HG02981 (cell line): ENCODE measurements around the gene ARID3A.
A peak's percentile ranks its signal among the peaks of the same experiment; 100 is the strongest.

Experiments
- ATAC-seq: cut with Tn5 transposase; IDR thresholded peaks from one replicate; pipeline ENCODE4 v1.9.1; 2021; ENCODE audit warnings: mild to moderate bottlenecking, moderate library complexity; ENCODE audit not compliant: unreplicated experiment

Gene ARID3A

DNA sequence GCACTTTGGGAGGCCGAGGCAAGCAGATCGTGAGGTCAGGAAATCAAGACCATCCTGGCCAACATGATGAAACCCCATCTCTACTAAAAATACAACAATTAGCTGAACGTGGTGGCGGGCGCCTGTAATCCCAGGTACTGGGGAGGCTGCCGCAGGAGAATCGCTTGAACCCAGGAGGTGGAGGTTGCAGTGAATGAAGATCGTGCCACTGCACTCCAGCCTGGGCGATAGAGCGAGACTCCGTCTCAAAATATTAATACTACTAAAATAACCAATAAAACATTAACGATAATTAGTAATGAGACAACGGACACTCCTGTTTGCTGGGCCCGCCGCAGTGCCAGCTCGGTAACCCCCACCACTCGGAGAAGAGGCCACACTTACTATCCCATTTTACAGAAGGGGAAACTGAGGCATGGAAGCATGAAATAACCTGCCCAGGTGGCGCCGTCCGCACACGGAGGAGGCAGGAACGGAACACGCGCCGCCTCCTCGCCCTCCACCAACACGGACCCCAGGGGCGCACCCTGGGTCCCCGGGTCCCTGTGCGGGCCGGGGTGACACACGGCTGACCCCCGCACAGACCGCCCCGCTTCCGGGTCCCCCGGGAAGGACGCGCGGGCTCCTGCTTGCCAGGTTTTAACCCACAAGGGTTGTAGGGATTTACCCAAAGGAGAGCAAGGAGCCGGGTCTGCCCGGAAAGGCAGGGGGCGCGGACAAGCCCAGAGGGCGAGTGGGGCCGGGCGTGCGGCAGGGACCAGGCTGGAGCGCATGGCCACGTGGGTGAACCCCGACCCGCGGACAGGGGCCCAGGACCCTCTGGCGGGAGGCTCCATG lies 14.4 kb upstream of the ARID3A start:
- ATAC-seq = no peak

DNA sequence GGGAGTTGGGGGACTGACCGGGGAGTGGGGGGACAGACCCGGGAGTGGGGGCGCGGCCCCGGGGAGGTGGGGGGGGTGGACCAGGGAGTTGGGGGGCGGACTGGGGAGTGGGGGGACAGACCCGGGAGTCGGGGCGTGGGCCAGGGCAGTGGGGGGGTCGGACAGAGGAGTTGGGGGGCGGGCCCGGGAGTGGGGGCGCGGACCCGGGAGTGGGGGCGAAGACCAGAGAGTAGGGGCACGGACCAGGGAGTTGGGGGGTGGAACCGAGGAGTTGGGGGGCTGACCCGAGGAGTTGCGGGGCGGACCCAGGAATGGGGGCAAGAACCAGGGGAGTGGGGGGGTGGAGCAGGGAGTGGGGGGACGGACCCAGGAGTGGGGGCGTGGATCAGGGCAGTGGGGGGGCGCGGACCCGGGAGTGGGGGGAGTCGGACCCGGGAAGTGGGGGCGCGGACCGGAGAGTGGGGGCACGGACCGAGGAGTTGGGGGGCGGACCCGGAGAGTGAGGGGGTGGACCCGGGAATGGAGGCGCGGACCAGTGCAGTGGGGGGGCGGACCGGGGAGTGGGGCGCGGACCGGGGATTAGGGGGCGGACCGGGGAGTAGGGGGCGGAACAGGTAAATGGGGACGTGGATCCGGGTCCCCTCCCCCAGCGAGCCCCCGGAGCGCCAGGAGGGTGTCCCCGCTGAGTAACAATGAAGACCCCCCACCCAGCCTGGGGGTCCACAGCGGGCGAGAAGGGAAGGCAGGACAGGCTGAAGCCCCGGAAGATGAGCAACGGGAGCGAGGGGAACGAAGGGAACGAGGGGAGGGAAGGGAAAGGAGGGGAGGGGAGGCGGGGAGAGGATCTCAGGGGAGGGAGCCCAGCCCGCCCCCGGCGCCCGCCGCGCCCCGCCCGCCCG lies 13.4 kb upstream of the ARID3A start:
- ATAC-seq = no peak

GRCh38 chr19:913080-913748 lies 12.6 kb upstream of the ARID3A start, which contains the start of gene R3HDM4:
TSS of gene R3HDM4 (minus strand) at chr19:913219. CDS start at chr19:913157, 62 bp downstream.
- peak; percentile 58 for ATAC-seq

DNA sequence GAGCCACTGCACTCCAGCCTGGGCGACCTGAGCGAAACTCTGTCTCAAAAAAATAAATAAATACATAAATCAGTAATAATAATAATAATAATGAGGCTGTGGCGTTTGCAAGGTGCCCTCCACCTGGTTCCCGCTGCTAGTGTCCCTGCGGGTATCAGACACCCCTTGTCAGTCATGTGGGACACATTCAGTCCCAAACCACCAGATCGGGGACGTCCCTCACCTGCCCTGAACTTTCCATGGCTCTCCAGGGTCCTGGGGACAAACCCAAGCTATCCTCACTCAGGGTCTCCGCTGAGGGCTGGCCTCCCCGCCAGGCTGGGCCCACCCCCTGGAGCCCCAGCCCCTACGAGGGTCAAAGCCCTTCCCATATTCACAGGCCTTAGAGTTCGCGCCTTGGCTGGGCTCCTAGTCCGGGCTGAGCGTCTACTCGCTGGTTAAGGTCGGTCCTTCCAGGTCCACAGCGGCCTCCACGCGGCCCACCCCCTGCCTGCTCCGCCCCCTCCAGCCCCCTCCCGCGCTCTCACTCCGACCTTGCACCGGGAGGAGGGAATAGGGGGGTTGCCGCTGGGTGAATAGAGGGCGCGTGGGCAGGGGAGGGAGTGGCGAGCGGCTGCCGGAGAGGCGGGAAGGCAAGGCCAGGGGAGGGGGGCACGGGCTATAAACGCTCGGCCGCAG lies 9.1 kb upstream of the ARID3A start:
- no peak for ATAC-seq

GRCh38 chr19:917323-918151 lies 8.3 kb upstream of the ARID3A start, which contains the start of gene KISS1R:
TSS of gene KISS1R (plus strand) at chr19:917333. CDS start at chr19:917503, 170 bp downstream.
- ATAC-seq = no peak

DNA sequence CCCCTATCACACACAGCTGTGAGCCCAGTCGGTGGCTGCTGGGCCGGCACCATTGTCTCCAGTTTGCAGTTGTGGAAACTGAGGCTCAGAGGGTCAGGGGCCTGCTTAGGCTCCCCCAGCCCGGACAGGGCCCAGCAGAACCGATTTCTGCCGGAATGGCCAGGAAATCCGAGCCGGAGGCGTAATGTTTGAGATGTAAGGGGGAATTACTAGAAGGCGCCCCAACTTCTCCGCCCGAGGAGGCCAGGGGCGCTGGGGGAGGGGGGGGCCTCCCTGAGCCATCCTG lies 7.7 kb upstream of the ARID3A start:
- ATAC-seq = no peak

DNA sequence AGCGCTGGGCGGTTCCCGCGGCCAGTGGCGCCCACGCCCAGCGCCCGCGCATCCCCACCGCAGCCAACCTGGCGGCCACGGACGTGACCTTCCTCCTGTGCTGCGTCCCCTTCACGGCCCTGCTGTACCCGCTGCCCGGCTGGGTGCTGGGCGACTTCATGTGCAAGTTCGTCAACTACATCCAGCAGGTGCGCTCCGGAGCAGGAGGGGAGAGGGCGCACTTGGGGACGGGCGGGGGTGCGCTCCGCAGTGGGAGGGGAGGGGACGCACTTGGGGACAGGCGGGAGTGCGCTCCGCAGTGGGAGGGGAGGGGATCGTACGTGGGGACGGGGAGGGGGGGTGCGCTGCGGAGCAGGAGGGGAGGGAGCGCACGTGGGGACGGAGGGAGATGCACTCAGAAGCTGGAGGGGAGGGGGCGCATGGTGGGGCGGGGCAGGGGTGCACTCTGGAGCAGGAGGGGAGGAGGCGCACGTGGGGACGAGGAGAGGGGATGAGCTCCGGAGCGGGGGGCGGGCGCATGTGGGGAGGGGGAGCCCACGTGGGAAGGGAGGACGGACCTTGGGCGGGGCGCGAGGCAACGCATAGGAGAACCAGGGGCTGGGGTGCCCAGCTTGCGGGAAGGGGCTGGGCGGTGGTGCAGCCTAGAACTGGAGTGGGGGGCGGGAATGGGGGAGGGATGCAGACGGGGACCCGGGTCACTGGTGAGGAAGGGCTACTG lies 7.2 kb upstream of the ARID3A start:
- no peak for ATAC-seq

DNA sequence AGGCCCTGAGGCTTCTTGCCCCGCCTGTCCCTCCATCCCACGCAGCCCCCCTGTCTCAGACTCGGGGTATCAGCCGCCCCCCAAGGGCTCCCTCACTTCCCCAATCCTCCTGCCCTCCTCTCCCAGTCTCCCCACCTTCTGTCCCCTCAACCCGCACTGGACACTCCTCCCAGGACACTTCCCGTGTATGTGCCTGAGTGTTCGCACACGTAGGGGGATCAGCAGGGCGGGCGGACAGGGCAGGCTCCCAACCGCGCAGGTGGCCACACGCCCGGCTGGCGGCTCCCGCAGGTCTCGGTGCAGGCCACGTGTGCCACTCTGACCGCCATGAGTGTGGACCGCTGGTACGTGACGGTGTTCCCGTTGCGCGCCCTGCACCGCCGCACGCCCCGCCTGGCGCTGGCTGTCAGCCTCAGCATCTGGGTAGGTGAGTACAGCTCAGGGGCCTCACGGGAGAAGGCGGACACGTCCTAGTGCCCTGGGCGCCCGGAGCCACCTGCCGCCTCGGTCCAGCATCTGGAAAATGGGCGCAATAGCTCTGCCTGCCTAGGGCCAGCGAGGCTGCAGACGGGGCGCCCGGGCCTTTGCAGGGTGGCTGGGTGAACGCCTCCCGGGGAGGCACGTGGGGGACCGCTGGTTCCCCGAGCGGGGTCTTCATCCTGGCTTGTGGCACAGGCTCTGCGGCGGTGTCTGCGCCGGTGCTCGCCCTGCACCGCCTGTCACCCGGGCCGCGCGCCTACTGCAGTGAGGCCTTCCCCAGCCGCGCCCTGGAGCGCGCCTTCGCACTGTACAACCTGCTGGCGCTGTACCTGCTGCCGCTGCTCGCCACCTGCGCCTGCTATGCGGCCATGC lies 6.4 kb upstream of the ARID3A start:
- ATAC-seq = no peak

DNA sequence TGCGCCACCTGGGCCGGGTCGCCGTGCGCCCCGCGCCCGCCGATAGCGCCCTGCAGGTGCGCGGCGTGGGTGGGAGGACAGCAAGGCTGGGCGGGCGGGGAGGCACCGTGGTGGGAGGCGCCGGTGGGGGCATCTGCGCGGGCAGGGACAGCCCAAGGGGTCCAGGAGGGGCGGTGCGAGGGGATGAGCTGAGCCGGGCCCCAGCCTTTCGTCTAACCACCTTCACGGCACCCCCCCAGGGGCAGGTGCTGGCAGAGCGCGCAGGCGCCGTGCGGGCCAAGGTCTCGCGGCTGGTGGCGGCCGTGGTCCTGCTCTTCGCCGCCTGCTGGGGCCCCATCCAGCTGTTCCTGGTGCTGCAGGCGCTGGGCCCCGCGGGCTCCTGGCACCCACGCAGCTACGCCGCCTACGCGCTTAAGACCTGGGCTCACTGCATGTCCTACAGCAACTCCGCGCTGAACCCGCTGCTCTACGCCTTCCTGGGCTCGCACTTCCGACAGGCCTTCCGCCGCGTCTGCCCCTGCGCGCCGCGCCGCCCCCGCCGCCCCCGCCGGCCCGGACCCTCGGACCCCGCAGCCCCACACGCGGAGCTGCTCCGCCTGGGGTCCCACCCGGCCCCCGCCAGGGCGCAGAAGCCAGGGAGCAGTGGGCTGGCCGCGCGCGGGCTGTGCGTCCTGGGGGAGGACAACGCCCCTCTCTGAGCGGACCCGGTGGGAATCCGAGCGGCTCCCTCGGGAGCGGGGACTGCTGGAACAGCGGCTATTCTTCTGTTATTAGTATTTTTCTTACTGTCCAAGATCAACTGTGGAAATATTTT lies 5.6 kb upstream of the ARID3A start:
- ATAC-seq = no peak

DNA sequence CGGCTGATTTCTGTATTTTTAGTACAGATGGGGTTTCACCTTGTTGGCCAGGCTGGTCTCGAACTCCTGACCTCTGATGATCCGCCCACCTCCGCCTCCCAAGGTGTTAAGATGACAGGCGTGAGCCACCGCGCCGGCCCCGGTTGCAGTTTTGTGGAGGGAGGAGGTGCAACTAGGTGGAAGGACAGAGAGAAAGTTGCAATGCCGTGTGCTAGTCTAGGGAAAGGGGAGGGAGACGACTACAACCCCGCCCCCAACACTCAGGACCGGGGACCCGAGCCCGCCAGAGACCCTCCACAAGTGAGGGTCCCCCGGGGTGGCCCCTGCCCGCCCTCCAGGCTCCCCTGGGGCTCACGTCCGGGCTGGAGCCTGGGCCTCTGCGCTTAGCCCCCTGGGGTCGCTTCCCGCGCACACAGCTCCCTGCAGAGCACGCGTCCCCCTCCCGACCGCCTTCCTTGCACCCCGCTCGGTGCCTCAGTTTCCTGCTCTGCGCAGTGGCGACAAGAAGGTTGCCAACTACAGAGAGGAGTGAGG lies 1.2 kb upstream of the ARID3A start:
- ATAC-seq = no peak

- ATAC-seq = peak; percentile 11
Observed at GRCh38 chr19:925087-925525, 729 bp upstream of the ARID3A start.

DNA sequence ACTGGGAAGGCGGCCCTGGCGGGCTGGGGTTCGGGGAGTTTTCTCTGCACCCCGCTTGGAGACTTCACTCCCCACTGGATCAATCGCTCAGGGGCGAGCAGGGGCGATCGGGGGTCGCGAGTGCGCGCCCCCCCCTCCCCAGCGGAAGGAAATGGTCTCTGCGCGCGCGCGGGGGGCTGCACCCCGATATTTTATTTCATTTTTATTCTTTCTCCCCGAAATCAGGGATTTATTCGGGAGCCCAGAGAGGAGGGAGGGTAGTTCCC lies 421 bp downstream of the ARID3A start:
- no peak for ATAC-seq

- ATAC-seq = no peak
Observed at GRCh38 chr19:926589-927350, 935 bp downstream of the ARID3A start.

DNA sequence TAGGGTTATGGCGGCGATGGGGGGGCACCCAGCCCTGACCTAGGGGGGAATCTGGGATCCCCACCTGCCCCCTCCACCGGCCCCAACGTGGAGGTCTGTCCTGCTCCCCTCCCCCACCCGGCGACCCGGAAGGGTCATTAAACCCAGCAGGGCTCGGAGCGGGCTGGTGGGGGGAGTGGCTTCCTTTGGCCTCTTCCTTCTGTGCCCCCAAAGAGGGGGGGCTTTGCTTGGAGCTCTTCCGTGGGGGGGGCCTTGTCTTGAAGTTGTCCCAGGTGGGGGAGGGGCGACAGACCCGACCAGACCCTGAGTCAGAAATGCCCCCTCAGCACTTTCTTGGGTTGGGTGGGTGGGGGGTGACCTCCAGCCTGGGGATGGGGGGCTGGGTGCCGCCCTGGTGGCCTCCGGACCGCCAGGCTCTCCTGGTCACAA lies 1.5 kb downstream of the ARID3A start:
- ATAC-seq = no peak

DNA sequence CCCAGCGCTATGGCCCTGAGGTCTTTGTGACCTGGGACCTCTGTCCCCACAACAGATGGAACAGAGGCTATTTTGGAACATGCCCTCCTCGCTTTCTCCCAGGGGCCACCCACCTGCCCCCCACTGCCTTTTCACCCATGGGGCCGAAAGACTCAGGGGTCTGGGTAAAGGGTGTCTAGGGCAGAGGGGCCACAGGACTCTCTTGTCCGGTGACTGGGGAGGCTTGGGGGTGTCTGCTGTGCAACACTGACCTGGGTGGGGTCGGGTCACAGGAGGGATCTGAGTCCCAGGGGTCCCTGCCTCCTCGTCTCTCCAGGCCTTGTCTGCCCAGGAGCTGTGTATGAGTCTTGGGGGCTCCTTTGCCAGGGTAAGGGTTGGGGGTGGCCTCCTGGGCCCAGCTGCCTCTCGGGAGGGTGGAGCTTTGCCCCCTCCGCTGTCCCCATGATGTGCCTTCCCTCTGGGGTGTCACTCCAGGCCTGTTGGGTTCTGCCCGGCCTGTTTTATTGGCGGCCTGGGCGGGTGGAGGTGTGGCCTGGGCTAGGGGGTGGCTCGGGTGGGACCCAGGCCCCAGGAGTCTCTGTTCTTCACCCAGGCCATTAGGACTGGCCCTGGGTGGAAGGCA lies 2.1 kb downstream of the ARID3A start:
- ATAC-seq = no peak

GRCh38 chr19:928471-929202 lies 2.8 kb downstream of the ARID3A start:
- ATAC-seq = no peak
